Thyroid gland (tissue), 4 donors: ENCODE measurements around the gene SENP5.

ENCODE experiments used
- POLR2A ChIP-seq, 2 donors: fragments of 450-650 bp; IDR thresholded peaks; one replicate each; pipeline ENCODE4 v1.6.1; 2017; ENCODE audit warnings: antibody characterized with exemption in 2 of 2, mild to moderate bottlenecking in 2 of 2, moderate library complexity in 1 of 2
- TF ChIP-seq, protein P1 (sequence below), 6 experiments: fragments of 200-600 bp in 3 of 6; fragments of 450-650 bp in 3 of 6; sonication (generic) in 3 of 6; IDR thresholded peaks; one replicate each; pipeline ENCODE4 v1.5.1; 2016 to 2019; ENCODE audit warnings: antibody characterized with exemption in 6 of 6, mild to moderate bottlenecking in 2 of 6, inconsistent platforms in 1 of 6, moderate library complexity in 1 of 6

- TF ChIP-seq, protein P1, sequence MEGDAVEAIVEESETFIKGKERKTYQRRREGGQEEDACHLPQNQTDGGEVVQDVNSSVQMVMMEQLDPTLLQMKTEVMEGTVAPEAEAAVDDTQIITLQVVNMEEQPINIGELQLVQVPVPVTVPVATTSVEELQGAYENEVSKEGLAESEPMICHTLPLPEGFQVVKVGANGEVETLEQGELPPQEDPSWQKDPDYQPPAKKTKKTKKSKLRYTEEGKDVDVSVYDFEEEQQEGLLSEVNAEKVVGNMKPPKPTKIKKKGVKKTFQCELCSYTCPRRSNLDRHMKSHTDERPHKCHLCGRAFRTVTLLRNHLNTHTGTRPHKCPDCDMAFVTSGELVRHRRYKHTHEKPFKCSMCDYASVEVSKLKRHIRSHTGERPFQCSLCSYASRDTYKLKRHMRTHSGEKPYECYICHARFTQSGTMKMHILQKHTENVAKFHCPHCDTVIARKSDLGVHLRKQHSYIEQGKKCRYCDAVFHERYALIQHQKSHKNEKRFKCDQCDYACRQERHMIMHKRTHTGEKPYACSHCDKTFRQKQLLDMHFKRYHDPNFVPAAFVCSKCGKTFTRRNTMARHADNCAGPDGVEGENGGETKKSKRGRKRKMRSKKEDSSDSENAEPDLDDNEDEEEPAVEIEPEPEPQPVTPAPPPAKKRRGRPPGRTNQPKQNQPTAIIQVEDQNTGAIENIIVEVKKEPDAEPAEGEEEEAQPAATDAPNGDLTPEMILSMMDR (IDR thresholded peaks at IDR 0.05): no peak
- TF ChIP-seq POLR2A (IDR thresholded peaks at IDR 0.05): no peak
Measured at GRCh38 chr3:196962930-196963630, 95.4 kb downstream of the SENP5 start.
